ENCODE data around the gene STON1.

DNA sequence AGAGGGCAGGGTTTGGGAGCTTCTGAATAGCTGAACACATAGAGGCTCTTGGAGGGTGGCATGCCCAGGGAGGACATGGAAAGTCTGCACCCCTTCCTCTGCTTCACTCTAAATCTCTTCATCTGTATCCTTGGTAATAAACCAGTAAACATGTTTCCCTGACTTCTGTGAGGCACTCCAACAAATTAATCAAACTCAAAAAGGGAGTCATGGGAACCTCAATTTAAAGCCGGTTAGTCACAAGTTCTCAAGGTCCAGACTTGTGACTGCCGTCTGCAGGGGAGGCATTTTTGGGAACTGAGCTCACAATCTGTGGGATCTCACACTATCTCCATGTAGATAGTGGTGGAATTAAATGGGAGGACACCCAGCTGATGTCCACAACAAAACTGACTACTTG lies 33.1 kb upstream of the STON1 start:
- no peak for TF ChIP-seq CTCF (conservative IDR thresholded peaks at IDR 0.05)
- no peak for TF ChIP-seq EZH2 (IDR thresholded peaks at IDR 0.05; ENCODE audit: low read depth)
